ENCODE data around the gene WDR72.

- TF ChIP-seq, protein P1, sequence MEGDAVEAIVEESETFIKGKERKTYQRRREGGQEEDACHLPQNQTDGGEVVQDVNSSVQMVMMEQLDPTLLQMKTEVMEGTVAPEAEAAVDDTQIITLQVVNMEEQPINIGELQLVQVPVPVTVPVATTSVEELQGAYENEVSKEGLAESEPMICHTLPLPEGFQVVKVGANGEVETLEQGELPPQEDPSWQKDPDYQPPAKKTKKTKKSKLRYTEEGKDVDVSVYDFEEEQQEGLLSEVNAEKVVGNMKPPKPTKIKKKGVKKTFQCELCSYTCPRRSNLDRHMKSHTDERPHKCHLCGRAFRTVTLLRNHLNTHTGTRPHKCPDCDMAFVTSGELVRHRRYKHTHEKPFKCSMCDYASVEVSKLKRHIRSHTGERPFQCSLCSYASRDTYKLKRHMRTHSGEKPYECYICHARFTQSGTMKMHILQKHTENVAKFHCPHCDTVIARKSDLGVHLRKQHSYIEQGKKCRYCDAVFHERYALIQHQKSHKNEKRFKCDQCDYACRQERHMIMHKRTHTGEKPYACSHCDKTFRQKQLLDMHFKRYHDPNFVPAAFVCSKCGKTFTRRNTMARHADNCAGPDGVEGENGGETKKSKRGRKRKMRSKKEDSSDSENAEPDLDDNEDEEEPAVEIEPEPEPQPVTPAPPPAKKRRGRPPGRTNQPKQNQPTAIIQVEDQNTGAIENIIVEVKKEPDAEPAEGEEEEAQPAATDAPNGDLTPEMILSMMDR (IDR thresholded peaks at IDR 0.05), result no peak
- no peak for TF ChIP-seq SMC3 (IDR thresholded peaks at IDR 0.05; ENCODE audit: low read depth, low read length)
- TF ChIP-seq, protein P2, sequence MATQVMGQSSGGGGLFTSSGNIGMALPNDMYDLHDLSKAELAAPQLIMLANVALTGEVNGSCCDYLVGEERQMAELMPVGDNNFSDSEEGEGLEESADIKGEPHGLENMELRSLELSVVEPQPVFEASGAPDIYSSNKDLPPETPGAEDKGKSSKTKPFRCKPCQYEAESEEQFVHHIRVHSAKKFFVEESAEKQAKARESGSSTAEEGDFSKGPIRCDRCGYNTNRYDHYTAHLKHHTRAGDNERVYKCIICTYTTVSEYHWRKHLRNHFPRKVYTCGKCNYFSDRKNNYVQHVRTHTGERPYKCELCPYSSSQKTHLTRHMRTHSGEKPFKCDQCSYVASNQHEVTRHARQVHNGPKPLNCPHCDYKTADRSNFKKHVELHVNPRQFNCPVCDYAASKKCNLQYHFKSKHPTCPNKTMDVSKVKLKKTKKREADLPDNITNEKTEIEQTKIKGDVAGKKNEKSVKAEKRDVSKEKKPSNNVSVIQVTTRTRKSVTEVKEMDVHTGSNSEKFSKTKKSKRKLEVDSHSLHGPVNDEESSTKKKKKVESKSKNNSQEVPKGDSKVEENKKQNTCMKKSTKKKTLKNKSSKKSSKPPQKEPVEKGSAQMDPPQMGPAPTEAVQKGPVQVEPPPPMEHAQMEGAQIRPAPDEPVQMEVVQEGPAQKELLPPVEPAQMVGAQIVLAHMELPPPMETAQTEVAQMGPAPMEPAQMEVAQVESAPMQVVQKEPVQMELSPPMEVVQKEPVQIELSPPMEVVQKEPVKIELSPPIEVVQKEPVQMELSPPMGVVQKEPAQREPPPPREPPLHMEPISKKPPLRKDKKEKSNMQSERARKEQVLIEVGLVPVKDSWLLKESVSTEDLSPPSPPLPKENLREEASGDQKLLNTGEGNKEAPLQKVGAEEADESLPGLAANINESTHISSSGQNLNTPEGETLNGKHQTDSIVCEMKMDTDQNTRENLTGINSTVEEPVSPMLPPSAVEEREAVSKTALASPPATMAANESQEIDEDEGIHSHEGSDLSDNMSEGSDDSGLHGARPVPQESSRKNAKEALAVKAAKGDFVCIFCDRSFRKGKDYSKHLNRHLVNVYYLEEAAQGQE (IDR thresholded peaks at IDR 0.05; ENCODE audit: low read depth, low read length), result no peak
- TF ChIP-seq, protein P3, sequence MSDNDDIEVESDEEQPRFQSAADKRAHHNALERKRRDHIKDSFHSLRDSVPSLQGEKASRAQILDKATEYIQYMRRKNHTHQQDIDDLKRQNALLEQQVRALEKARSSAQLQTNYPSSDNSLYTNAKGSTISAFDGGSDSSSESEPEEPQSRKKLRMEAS (IDR thresholded peaks at IDR 0.05; ENCODE audit: low read depth), result no peak
- TF ChIP-seq EZH2phosphoT487 (IDR thresholded peaks at IDR 0.05; ENCODE audit: borderline replicate concordance, low read depth), result no peak
- no peak for TF ChIP-seq NRF1 (IDR thresholded peaks at IDR 0.05; ENCODE audit: low read depth, low read length)
- no peak for TF ChIP-seq GABPA (IDR thresholded peaks at IDR 0.05; ENCODE audit: low read depth)
- TF ChIP-seq ELF1 (IDR thresholded peaks at IDR 0.05), result no peak
Measured at GRCh38 chr15:53566912-53567311, 192.6 kb downstream of the WDR72 start.
